Measurements from ENCODE around the gene SPACA6. TPM values are rescaled to one million over a fixed set of nuclear protein-coding genes. Genes with fewer than 3 reads are reported as not detected.

The SPACA6 gene
- total RNA-seq, 2 experiments from 2014 or later: 2.5 to 12.5 TPM

GRCh38 chr19:51653162-51653561 lies 40.0 kb upstream of the SPACA6 start:
- POLR2A ChIA-PET: no interaction called here
- intact Hi-C loops (cut with micrococcal nuclease; ENCODE audit: unreplicated experiment): loop anchor here (10.0 kb wide), 1 partner anchor 318 kb away; no protein-coding TSS in a partner anchor
- H3K9me3 ChIP-seq (ENCODE audit: low read length): no peaks in the 10 kb centered on the region
- no peak overlapping the region for H3K4me2 ChIP-seq (ENCODE audit: low read length)
- H3K4me1 ChIP-seq (ENCODE audit: insufficient read depth, low read length, poor library complexity, severe bottlenecking): peaks cover 27% of the 10 kb centered on the region
- no peaks in the 10 kb centered on the region for H3K36me3 ChIP-seq (ENCODE audit: insufficient read depth, low read length)
- no peaks in the 10 kb centered on the region for H4K20me1 ChIP-seq (ENCODE audit: insufficient read depth, low read length)
- H3K79me2 ChIP-seq (ENCODE audit: insufficient read depth, low read depth, low read length): no peaks in the 10 kb centered on the region
- TF ChIP-seq CTCF (conservative IDR thresholded peaks at IDR 0.05; ENCODE audit: low read length) (no peak), EZH2phosphoT487 (IDR thresholded peaks at IDR 0.05; ENCODE audit: borderline replicate concordance, low read depth, low read length) (no peak)
- no peaks in the 10 kb centered on the region for H3K9me2 ChIP-seq (ENCODE audit: insufficient read depth, low read length)
- H3K4me3 ChIP-seq (ENCODE audit: low read depth, low read length, poor library complexity, severe bottlenecking): no peak overlapping the region
- BruUV-seq (replicated peaks): no TSS peak
- H3K27ac ChIP-seq (ENCODE audit: low read depth, low read length, poor library complexity, severe bottlenecking): no peak overlapping the region
- CTCF ChIA-PET (ENCODE audit: unreplicated experiment): no interaction called here
- no peak for DNase-seq (ENCODE audit: low spot score)
- no peak overlapping the region for H2AFZ ChIP-seq (ENCODE audit: low read length)

DNA sequence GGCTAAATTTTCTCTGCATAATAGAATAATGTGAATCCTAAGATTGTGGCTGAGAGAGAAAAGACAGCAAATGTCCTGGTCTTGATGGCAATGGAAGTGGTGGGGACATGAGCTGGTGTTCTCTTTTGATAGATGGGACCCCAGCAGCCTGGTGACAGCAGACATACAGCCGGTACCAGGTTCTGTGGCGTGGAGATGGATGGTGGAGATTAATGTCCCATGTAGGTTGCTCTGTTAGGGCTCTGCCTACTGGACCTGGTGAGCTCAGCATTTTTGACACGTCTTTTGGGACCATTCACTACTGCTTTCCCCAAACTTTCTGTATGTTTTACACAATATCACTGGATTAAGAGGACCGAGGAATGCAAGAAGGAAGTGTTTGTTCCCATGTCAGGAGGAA lies 38.3 kb upstream of the SPACA6 start:
- Histone ChIP-seq H4K20me1 (ENCODE audit: insufficient read depth, low read length) (no peaks in the 10 kb centered on the region), H3K27ac (ENCODE audit: low read depth, low read length, poor library complexity, severe bottlenecking) (no peak overlapping the region), H3K9me3 (ENCODE audit: low read length) (no peaks in the 10 kb centered on the region), H2AFZ (ENCODE audit: low read length) (no peak overlapping the region), H3K4me2 (ENCODE audit: low read length) (no peak overlapping the region), H3K4me1 (ENCODE audit: insufficient read depth, low read length, poor library complexity, severe bottlenecking) (peaks cover 27% of the 10 kb centered on the region), H3K4me3 (ENCODE audit: low read depth, low read length, poor library complexity, severe bottlenecking) (no peak overlapping the region), H3K9me2 (ENCODE audit: insufficient read depth, low read length) (no peaks in the 10 kb centered on the region), H3K36me3 (ENCODE audit: insufficient read depth, low read length) (no peaks in the 10 kb centered on the region), H3K79me2 (ENCODE audit: insufficient read depth, low read depth, low read length) (no peaks in the 10 kb centered on the region)
- DNase-seq (ENCODE audit: low spot score): no peak
- no TSS peak for BruUV-seq (replicated peaks)
- intact Hi-C loops (cut with micrococcal nuclease; ENCODE audit: unreplicated experiment): loop anchor here (5.0 to 10.0 kb wide), 2 partner anchors 137 to 320 kb away; no protein-coding TSS in a partner anchor
- CTCF ChIA-PET (ENCODE audit: unreplicated experiment): no interaction called here
- POLR2A ChIA-PET: no interaction called here
- TF ChIP-seq EZH2phosphoT487 (IDR thresholded peaks at IDR 0.05; ENCODE audit: borderline replicate concordance, low read depth, low read length): no peak
- no peak for TF ChIP-seq CTCF (conservative IDR thresholded peaks at IDR 0.05; ENCODE audit: low read length)

GRCh38 chr19:51660975-51661600 lies 32.0 kb upstream of the SPACA6 start:
- H3K9me2 ChIP-seq (ENCODE audit: insufficient read depth, low read length): no peaks in the 10 kb centered on the region
- H3K36me3 ChIP-seq (ENCODE audit: insufficient read depth, low read length): no peaks in the 10 kb centered on the region
- BruUV-seq (replicated peaks): no TSS peak
- H3K4me2 ChIP-seq (ENCODE audit: low read length): no peak overlapping the region
- peak; percentile 76 for DNase-seq (ENCODE audit: low spot score)
- no peaks in the 10 kb centered on the region for H3K9me3 ChIP-seq (ENCODE audit: low read length)
- H3K27ac ChIP-seq (ENCODE audit: low read depth, low read length, poor library complexity, severe bottlenecking): no peak overlapping the region
- H2AFZ ChIP-seq (ENCODE audit: low read length): no peak overlapping the region
- no peaks in the 10 kb centered on the region for H4K20me1 ChIP-seq (ENCODE audit: insufficient read depth, low read length)
- no peaks in the 10 kb centered on the region for H3K79me2 ChIP-seq (ENCODE audit: insufficient read depth, low read depth, low read length)
- POLR2A ChIA-PET: interaction anchor here (0.6 kb wide), 2 partner anchors 9 to 271 kb away, joined by 3 to 5 read pairs; partner anchors contain the start of gene C19orf84
- peaks cover 4% of the 10 kb centered on the region for H3K4me1 ChIP-seq (ENCODE audit: insufficient read depth, low read length, poor library complexity, severe bottlenecking)
- intact Hi-C loops (cut with micrococcal nuclease; ENCODE audit: unreplicated experiment): loop anchor here (5.0 kb wide), 1 partner anchor 116 kb away; no protein-coding TSS in a partner anchor
- CTCF ChIA-PET (ENCODE audit: unreplicated experiment): interaction anchor here (1.0 kb wide), 1 partner anchor 188 kb away, joined by 4 read pairs; no protein-coding TSS in a partner anchor
- H3K4me3 ChIP-seq (ENCODE audit: low read depth, low read length, poor library complexity, severe bottlenecking): no peak overlapping the region
- TF ChIP-seq EZH2phosphoT487 (IDR thresholded peaks at IDR 0.05; ENCODE audit: borderline replicate concordance, low read depth, low read length) (no peak), CTCF (conservative IDR thresholded peaks at IDR 0.05; ENCODE audit: low read length) (peak; percentile 74)

Measured in OCI-LY7 (cell line).